SK-N-SH (cell line): Measurements from ENCODE around the gene WDR49.

ENCODE experiments used
- ELF1 ChIP-seq: IDR thresholded peaks from 2 replicates; pipeline ENCODE4 v1.4.0; 2012
- EP300 ChIP-seq, 2 experiments: IDR thresholded peaks; 2 replicates each; pipeline versions ENCODE4 v1.4.0 to v1.6.1; 2012; ENCODE audit warnings: borderline replicate concordance in 1 of 2, low read depth in 1 of 2, low read length in 1 of 2
- FOSL2 ChIP-seq: IDR thresholded peaks from 2 replicates; pipeline ENCODE4 v1.4.0; 2012; ENCODE audit warnings: low read depth, mild to moderate bottlenecking, moderate library complexity, borderline replicate concordance
- MXI1 ChIP-seq: IDR thresholded peaks from 2 replicates; pipeline ENCODE4 v1.6.1; 2012; ENCODE audit warnings: mild to moderate bottlenecking, low read depth, low read length, improper control_type of control experiment
- POLR2AphosphoS5 ChIP-seq: IDR thresholded peaks from 2 replicates; pipeline ENCODE4 v1.6.1; 2012; ENCODE audit warnings: low read depth, low read length
- RAD21 ChIP-seq: IDR thresholded peaks from 2 replicates; pipeline ENCODE4 v1.6.1; 2012; ENCODE audit warnings: mild to moderate bottlenecking, low read length
- RFX5 ChIP-seq: IDR thresholded peaks from 2 replicates; pipeline ENCODE4 v1.6.1; 2012; ENCODE audit warnings: mild to moderate bottlenecking, improper control_type of control experiment, low read length
- SIN3A ChIP-seq: IDR thresholded peaks from 2 replicates; pipeline ENCODE4 v1.6.1; 2012; ENCODE audit warnings: low read depth, mild to moderate bottlenecking, low read length, moderate library complexity, borderline replicate concordance
- SMC3 ChIP-seq: IDR thresholded peaks from 2 replicates; pipeline ENCODE4 v1.6.1; 2012; ENCODE audit warnings: low read depth, low read length, improper control_type of control experiment
- TAF1 ChIP-seq: IDR thresholded peaks from 2 replicates; pipeline ENCODE4 v1.6.1; 2012; ENCODE audit warnings: low read depth, mild to moderate bottlenecking, low read length, moderate library complexity, borderline replicate concordance
- TCF12 ChIP-seq: IDR thresholded peaks from 2 replicates; pipeline ENCODE4 v1.4.0; 2012
- YY1 ChIP-seq: IDR thresholded peaks from 2 replicates; pipeline ENCODE4 v1.4.0; 2012; ENCODE audit warnings: low read depth, mild to moderate bottlenecking
- TF ChIP-seq, protein P1 (sequence below): fragments of 200-600 bp; sonication (generic); IDR thresholded peaks from 2 replicates; pipeline ENCODE4 v1.6.1; 2017; ENCODE audit warnings: antibody characterized with exemption, mild to moderate bottlenecking, moderate library complexity
- TF ChIP-seq, protein P2 (sequence below): IDR thresholded peaks from 2 replicates; pipeline ENCODE4 v1.4.0; 2012; ENCODE audit warnings: low read depth

DNA sequence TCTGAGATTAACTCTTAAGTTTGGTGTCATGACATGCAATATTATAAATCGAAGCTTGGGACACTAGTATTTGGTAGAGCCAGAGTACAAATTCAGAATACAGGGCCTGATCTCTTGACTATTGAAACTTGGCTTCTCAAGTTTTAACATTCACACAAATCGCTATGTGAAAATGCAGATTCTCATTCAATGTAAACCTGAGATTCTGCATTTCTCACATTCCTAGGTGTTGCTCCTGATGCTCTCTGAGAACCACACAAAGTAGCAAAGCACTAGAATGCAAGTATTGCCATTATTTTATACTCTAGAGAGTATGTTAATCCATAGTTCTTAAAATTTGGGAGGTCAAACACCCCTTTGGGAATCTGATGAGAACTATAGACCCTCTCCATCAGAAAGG, 47.9 kb downstream of the WDR49 start:
- TF ChIP-seq, protein P1, sequence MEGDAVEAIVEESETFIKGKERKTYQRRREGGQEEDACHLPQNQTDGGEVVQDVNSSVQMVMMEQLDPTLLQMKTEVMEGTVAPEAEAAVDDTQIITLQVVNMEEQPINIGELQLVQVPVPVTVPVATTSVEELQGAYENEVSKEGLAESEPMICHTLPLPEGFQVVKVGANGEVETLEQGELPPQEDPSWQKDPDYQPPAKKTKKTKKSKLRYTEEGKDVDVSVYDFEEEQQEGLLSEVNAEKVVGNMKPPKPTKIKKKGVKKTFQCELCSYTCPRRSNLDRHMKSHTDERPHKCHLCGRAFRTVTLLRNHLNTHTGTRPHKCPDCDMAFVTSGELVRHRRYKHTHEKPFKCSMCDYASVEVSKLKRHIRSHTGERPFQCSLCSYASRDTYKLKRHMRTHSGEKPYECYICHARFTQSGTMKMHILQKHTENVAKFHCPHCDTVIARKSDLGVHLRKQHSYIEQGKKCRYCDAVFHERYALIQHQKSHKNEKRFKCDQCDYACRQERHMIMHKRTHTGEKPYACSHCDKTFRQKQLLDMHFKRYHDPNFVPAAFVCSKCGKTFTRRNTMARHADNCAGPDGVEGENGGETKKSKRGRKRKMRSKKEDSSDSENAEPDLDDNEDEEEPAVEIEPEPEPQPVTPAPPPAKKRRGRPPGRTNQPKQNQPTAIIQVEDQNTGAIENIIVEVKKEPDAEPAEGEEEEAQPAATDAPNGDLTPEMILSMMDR: no peak
- TF ChIP-seq POLR2AphosphoS5: no peak
- no peak for TF ChIP-seq YY1
- TF ChIP-seq, protein P2, sequence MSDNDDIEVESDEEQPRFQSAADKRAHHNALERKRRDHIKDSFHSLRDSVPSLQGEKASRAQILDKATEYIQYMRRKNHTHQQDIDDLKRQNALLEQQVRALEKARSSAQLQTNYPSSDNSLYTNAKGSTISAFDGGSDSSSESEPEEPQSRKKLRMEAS: no peak
- TF ChIP-seq FOSL2: no peak
- TF ChIP-seq ELF1: no peak
- no peak for TF ChIP-seq TAF1
- no peak for TF ChIP-seq MXI1
- TF ChIP-seq TCF12: no peak
- TF ChIP-seq EP300 (IDR thresholded peaks at IDR 0.05; ENCODE audit: borderline replicate concordance in 1 of 2, low read depth in 1 of 2, low read length in 1 of 2): no peak
- TF ChIP-seq RFX5: no peak
- TF ChIP-seq SMC3: no peak
- TF ChIP-seq SIN3A: no peak
- no peak for TF ChIP-seq RAD21
